Coronary artery (tissue), 2 donors: ENCODE results near the gene CCDC124.
"Not testable (repeated sequence)": the region's sequence is repeated elsewhere in the genome, so short reads cannot be mapped to it uniquely, and the experiment has no call there.

Experiments
- DNase-seq: peaks from one replicate; pipeline ENCODE4 v3.0.0-alpha.2; 2017; ENCODE audit warnings: low spot score
- H3K27ac ChIP-seq, 2 donors: fragments of 200-600 bp; sonication (generic); one replicate each; pipeline ENCODE4 v1.5.1; 2016 to 2019
- H3K4me3 ChIP-seq: fragments of 200-600 bp; sonication (generic); 2 replicates; pipeline ENCODE4 v1.5.1; 2016; ENCODE audit warnings: mild to moderate bottlenecking, moderate library complexity
- TF ChIP-seq, protein P1 (sequence below): fragments of 200-600 bp; sonication (generic); IDR thresholded peaks from one replicate; pipeline ENCODE4 v1.5.1; 2019; ENCODE audit warnings: antibody characterized with exemption

The CCDC124 gene

DNA sequence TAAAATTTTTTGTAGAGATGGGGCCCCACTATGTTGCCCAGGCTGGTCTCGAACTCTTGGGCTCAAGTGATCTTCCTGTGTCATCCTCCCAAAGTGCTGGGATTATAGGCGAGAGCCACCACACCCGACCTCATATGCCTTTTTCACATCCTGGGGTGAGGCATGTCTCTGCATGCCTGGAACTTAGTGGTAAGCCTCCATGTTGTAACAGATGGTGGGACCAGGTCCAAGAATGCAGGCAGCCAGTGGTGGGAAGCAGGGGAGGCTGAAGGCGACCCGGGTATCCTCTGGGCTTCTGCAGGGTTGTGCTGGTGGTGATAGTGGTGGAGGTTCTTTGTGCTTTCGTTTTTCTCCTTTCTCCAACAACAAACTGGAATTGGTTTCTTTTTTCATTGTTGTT lies 30.1 kb upstream of the CCDC124 start:
- TF ChIP-seq, protein P1, sequence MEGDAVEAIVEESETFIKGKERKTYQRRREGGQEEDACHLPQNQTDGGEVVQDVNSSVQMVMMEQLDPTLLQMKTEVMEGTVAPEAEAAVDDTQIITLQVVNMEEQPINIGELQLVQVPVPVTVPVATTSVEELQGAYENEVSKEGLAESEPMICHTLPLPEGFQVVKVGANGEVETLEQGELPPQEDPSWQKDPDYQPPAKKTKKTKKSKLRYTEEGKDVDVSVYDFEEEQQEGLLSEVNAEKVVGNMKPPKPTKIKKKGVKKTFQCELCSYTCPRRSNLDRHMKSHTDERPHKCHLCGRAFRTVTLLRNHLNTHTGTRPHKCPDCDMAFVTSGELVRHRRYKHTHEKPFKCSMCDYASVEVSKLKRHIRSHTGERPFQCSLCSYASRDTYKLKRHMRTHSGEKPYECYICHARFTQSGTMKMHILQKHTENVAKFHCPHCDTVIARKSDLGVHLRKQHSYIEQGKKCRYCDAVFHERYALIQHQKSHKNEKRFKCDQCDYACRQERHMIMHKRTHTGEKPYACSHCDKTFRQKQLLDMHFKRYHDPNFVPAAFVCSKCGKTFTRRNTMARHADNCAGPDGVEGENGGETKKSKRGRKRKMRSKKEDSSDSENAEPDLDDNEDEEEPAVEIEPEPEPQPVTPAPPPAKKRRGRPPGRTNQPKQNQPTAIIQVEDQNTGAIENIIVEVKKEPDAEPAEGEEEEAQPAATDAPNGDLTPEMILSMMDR: no peak
- DNase-seq: no peak
- no peak overlapping the region for H3K27ac ChIP-seq
- H3K4me3 ChIP-seq: no peak overlapping the region

DNA sequence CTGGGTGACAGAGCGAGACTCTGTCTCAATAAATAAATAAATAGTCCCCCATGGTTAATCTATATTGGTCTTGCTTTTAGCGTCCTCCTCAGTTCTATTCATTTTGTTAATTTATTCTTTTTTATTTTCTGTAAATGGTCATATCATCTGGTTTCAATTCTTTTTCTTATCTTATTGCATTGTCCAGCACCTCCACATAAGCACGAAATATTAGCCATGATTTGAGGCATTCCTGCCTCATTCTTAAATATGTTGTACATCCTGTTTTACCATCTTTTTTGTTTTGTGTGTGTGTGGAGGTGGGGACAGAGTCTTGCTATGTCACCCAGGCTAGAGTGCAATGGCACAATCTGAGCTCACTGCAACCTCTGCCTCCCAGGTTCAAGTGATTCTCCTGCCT lies 24.6 kb upstream of the CCDC124 start:
- no peak for DNase-seq
- H3K27ac ChIP-seq: no peak overlapping the region
- TF ChIP-seq, protein P1: no peak
- no peak overlapping the region for H3K4me3 ChIP-seq

DNA sequence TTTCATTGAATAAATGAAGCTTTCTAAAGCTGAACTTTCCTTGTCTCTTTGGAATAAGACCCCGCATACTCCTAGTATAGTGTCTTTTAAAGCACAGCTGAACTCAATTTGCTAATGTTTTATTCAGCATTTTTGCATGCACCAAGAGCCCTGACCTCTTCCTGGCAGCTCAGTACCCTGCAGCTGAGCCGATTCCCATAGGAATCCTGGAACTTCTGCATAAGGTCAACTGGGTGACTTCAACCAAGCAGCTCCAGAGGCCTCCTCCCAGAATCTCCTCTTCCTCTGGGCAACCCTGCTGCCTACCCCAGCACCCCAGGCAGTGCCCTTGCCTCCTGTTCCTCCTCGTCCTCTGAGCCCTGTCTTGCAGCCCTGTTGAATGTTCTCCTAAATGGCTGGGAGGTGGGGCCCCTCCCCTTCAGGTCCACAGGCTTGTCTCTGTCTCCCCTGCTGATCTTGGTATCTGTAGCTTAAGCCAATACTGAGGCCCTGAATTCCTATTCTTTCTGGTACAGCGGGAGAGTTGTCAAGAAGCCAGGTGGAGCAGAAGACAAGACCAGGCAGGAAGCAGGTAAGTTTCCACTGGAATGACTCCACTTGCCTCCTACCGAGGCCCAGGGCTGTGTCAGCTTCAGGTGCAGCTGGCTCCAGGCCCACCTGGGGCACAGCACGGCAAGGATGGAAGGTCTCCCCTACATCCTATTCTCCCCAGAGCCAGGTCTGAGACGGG lies 23.6 kb upstream of the CCDC124 start:
- H3K27ac ChIP-seq: no peak overlapping the region
- no peak overlapping the region for H3K4me3 ChIP-seq
- DNase-seq: no peak
- TF ChIP-seq, protein P1: no peak

DNA sequence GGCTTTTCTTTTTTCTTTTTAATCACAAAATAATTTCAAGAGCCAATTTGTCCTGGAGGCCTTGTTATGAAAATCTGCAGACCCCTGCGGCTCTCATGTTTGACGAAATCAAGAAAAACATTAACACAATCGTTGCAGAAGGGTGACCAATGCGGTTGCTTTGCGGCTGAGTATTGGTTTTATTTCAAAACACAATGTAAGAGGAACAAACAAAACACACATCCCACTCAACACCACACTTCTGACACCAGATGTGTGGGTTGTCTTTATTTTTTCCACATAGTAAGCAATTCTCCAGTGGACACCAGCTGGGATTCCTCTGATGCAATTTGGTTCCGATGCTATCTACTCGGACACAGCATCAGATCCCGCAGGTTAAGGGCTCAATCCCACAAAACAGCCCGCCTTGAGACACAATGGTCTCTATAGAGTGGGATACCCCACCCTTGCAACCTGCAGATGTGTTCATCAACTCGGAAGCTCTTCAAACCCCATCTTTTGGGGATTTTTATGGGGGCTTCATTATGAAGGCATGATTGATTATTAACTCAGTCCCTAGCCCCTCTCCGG lies 21.9 kb upstream of the CCDC124 start:
- Histone ChIP-seq H3K27ac (no peak overlapping the region), H3K4me3 (no peak overlapping the region)
- TF ChIP-seq, protein P1: no peak
- DNase-seq: no peak

DNA sequence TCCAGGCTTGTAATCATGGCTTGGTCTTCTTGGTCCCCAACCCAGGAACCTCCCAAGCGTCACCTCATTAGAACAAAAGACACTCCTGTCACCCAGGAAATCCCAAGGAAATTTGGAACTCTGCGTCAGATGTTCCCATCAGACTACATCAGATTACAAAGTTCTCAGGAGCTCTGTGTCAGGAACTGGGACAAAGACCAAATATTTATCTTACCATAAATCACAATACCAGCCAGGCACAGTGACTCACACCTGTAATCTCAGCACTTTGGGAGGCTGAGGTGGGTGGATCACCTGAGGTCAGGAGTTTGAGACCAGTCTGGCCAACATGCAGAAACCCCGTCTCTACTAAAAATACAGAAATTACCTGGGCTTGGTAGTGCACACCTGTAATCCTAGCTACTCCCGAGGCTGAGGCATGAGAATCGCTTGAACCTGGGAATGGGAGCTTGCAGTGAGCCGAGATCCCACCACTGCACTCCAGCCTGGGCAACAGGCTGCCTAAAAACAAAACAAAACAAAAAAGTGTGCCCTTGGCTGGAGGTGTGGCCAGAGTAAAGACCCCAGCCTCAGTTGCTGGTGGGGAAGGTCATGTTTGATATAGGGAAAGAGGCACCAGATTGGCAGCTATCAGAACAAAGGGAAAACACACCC lies 16.7 kb upstream of the CCDC124 start:
- DNase-seq: no peak
- TF ChIP-seq, protein P1: no peak
- Histone ChIP-seq H3K27ac (no peak overlapping the region), H3K4me3 (no peak overlapping the region)

DNA sequence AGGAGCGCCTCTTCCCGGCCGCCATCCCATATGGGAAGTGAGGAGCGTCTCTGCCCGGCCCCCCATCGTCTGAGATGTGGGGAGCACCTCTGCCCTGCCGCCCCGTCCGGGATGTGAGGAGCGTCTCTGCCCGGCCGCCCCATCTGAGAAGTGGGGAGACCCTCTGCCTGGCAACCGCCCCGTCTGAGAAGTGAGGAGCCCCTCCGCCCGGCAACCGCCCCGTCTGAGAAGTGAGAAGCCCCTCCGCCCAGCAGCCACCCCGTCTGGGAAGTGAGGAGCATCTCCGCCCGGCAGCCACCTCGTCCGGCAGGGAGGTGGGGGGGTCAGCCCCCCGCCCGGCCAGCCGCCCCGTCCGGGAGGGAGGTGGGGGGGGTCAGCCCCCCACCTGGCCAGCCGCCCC lies 14.7 kb upstream of the CCDC124 start:
- DNase-seq, H3K27ac ChIP-seq, H3K4me3 ChIP-seq: not testable (repeated sequence)

DNA sequence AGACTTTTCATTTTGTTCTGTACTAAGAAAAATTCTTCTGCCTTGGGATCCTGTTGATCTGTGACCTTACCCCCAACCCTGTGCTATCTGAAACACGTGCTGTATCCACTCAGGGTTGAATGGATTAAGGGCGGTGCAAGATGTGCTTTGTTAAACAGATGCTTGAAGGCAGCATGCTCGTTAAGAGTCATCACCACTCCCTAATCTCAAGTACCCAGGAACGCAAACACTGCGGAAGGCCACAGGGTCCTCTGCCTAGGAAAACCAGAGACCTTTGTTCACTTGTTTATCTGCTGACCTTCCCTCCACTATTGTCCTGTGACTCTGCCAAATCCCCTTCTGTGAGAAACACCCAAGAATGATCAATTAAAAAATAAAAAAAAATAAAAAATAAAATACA lies 13.7 kb upstream of the CCDC124 start:
- DNase-seq: not testable (repeated sequence)

DNA sequence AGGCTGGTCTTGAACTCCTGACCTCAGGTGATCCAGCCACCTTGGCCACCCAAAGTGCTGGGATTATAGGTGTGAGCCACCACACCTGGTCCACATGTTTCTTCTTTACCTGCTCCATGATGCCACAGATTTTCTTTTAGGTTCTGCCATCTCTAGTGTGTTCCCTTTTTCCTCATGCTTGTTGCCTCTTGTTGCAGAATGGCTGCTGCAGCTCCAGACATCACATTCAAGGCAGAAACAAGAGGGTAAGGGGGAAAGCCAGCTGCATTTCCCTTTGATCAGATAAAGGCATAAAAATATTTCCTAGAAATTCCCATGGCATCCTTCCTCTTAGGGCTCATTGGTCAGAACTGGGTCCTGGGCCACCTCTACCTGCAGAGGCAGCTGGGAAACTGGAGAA lies 12.3 kb upstream of the CCDC124 start:
- DNase-seq: no peak
- Histone ChIP-seq H3K27ac (no peak overlapping the region), H3K4me3 (no peak overlapping the region)
- TF ChIP-seq, protein P1: no peak

More for the DNA sequence above, 13.7 kb upstream of the CCDC124 start:
- not testable (repeated sequence) for H3K27ac ChIP-seq, H3K4me3 ChIP-seq
